Upper lobe of left lung (tissue), 4 donors: ENCODE measurements around the gene MOGAT2.

Experiments
- POLR2A ChIP-seq, 4 donors: fragments of 450-650 bp; IDR thresholded peaks; one replicate each; pipeline ENCODE4 v1.5.1; 2016 to 2017; ENCODE audit warnings: antibody characterized with exemption in 4 of 4, mild to moderate bottlenecking in 2 of 4
- POLR2AphosphoS5 ChIP-seq, 2 donors: sonication (generic); formaldehyde crosslinking; IDR thresholded peaks; one replicate each; pipeline ENCODE4 v1.5.1; 2017; ENCODE audit warnings: antibody characterized with exemption in 2 of 2
- TF ChIP-seq, protein P1 (sequence below), 6 experiments: fragments of 450-650 bp in 4 of 6; fragments of 200-600 bp in 2 of 6; sonication (generic) in 2 of 6; IDR thresholded peaks; one replicate each; pipeline ENCODE4 v1.5.1; 2016 to 2019; ENCODE audit warnings: antibody characterized with exemption in 6 of 6

DNA sequence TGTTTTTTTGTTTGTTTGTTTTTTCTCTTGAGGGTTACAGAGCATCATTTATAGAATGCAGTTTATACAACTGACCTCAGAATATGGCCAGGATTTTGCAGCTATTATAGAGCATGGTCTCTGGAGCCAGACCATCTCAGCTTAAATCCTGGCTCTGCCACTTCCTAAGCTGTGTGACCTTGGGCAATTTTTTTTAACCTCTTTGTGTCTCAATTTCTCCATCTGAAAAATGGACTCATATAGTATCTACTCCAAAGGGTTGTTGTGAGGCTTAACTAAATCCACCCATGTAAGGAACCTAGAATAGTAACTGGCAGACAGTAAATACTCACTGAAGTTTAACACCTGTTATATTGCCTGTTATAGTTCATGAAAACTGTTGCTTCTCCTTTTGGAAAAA lies 42.6 kb downstream of the MOGAT2 start:
- TF ChIP-seq, protein P1, sequence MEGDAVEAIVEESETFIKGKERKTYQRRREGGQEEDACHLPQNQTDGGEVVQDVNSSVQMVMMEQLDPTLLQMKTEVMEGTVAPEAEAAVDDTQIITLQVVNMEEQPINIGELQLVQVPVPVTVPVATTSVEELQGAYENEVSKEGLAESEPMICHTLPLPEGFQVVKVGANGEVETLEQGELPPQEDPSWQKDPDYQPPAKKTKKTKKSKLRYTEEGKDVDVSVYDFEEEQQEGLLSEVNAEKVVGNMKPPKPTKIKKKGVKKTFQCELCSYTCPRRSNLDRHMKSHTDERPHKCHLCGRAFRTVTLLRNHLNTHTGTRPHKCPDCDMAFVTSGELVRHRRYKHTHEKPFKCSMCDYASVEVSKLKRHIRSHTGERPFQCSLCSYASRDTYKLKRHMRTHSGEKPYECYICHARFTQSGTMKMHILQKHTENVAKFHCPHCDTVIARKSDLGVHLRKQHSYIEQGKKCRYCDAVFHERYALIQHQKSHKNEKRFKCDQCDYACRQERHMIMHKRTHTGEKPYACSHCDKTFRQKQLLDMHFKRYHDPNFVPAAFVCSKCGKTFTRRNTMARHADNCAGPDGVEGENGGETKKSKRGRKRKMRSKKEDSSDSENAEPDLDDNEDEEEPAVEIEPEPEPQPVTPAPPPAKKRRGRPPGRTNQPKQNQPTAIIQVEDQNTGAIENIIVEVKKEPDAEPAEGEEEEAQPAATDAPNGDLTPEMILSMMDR (IDR thresholded peaks at IDR 0.05): no peak
- TF ChIP-seq POLR2A (IDR thresholded peaks at IDR 0.05) (no peak), POLR2AphosphoS5 (IDR thresholded peaks at IDR 0.05) (no peak)
